Trophoblast cell (in vitro differentiated cells and primary cell): ENCODE data around the gene TNFAIP2.
A peak's percentile ranks its signal among the peaks of the same experiment; 100 is the strongest.

Source experiments
- DNase-seq, 2 donors: peaks; one replicate each; pipeline ENCODE4 v3.0.0-alpha.2; 2016
- H2AFZ ChIP-seq: 2 replicates; pipeline ENCODE4 v1.6.1; 2013; ENCODE audit warnings: low read length, moderate library complexity, mild to moderate bottlenecking; ENCODE audit not compliant: insufficient read depth, poor library complexity
- H2AK5ac ChIP-seq: 2 replicates; pipeline ENCODE4 v1.6.1; 2013; ENCODE audit warnings: mild to moderate bottlenecking, low read length
- H2BK120ac ChIP-seq: 2 replicates; pipeline ENCODE4 v1.6.1; 2013; ENCODE audit warnings: low read length, mild to moderate bottlenecking, moderate library complexity; ENCODE audit not compliant: insufficient read depth, poor library complexity
- H2BK12ac ChIP-seq: 2 replicates; pipeline ENCODE4 v1.6.1; 2013; ENCODE audit warnings: mild to moderate bottlenecking, low read length, moderate library complexity
- H2BK5ac ChIP-seq: 2 replicates; pipeline ENCODE4 v1.6.1; 2013; ENCODE audit warnings: low read length, low read depth, moderate library complexity, mild to moderate bottlenecking; ENCODE audit not compliant: poor library complexity
- H3K14ac ChIP-seq: 2 replicates; pipeline ENCODE4 v1.6.1; 2013; ENCODE audit warnings: mild to moderate bottlenecking, low read length
- H3K18ac ChIP-seq: 2 replicates; pipeline ENCODE4 v1.6.1; 2013; ENCODE audit warnings: mild to moderate bottlenecking, low read length
- H3K23ac ChIP-seq: 2 replicates; pipeline ENCODE4 v1.6.1; 2013; ENCODE audit warnings: low read length
- H3K27ac ChIP-seq: 2 replicates; pipeline ENCODE4 v1.5.1; 2013; ENCODE audit warnings: low read depth, mild to moderate bottlenecking, inconsistent platforms, low read length, moderate library complexity
- H3K27me3 ChIP-seq: 2 replicates; pipeline ENCODE4 v1.6.1; 2013; ENCODE audit warnings: inconsistent platforms, mild to moderate bottlenecking, low read length, moderate library complexity; ENCODE audit not compliant: insufficient read depth
- H3K36me3 ChIP-seq, 2 experiments: 1 replicate in 1 of 2; 2 replicates in 1 of 2; pipeline ENCODE4 v1.6.1; 2013; ENCODE audit warnings: low read length in 2 of 2, mild to moderate bottlenecking in 2 of 2, moderate library complexity in 1 of 2; ENCODE audit not compliant: insufficient read depth in 2 of 2, control insufficient read depth in 1 of 2
- H3K4ac ChIP-seq: 2 replicates; pipeline ENCODE4 v1.6.1; 2013; ENCODE audit warnings: low read depth, mild to moderate bottlenecking, low read length, moderate library complexity
- H3K4me1 ChIP-seq, 2 experiments: 1 replicate in 1 of 2; 2 replicates in 1 of 2; pipeline ENCODE4 v1.6.1; 2013; ENCODE audit warnings: low read length in 2 of 2, mild to moderate bottlenecking in 2 of 2, moderate library complexity in 1 of 2; ENCODE audit not compliant: insufficient read depth in 2 of 2, control insufficient read depth in 1 of 2
- H3K4me2 ChIP-seq: 2 replicates; pipeline ENCODE4 v1.6.1; 2013; ENCODE audit warnings: inconsistent platforms, mild to moderate bottlenecking, low read length, moderate library complexity
- H3K4me3 ChIP-seq: 2 replicates; pipeline ENCODE4 v1.5.1; 2013; ENCODE audit warnings: mild to moderate bottlenecking, low read depth, low read length, inconsistent platforms
- H3K79me1 ChIP-seq: one replicate; pipeline ENCODE4 v1.6.1; 2013; ENCODE audit warnings: low read length
- H3K79me2 ChIP-seq: 2 replicates; pipeline ENCODE4 v1.6.1; 2013; ENCODE audit warnings: low read length, mild to moderate bottlenecking; ENCODE audit not compliant: control insufficient read depth, insufficient read depth, poor library complexity
- H3K9ac ChIP-seq: 2 replicates; pipeline ENCODE4 v1.6.1; 2013; ENCODE audit warnings: mild to moderate bottlenecking, low read length
- H3K9me3 ChIP-seq: 2 replicates; pipeline ENCODE4 v1.6.1; 2013; ENCODE audit warnings: low read depth, mild to moderate bottlenecking, control low read depth, inconsistent platforms, low read length; ENCODE audit not compliant: insufficient read depth
- H4K12ac ChIP-seq: 2 replicates; pipeline ENCODE4 v1.6.1; 2013; ENCODE audit warnings: low read depth, mild to moderate bottlenecking, low read length, moderate library complexity
- H4K8ac ChIP-seq: 2 replicates; pipeline ENCODE4 v1.6.1; 2013; ENCODE audit warnings: low read depth, mild to moderate bottlenecking, low read length, moderate library complexity
- H4K91ac ChIP-seq: one replicate; pipeline ENCODE4 v1.6.1; 2013; ENCODE audit warnings: low read depth, mild to moderate bottlenecking, low read length, moderate library complexity
- WGBS: extraction: QIAGEN DNeasy Blood & Tissue Kit; methylation state at CpG from one replicate; pipeline ENCODE4 v1.1.7; 2013; ENCODE audit warnings: missing lambda C conversion rate; ENCODE audit not compliant: insufficient read length, insufficient coverage; ENCODE audit errors: extremely low coverage; 5-methylcytosine and 5-hydroxymethylcytosine counted together

The TNFAIP2 gene

GRCh38 chr14:103125098-103126070 is 2.1 kb downstream of the TNFAIP2 start:
- Histone ChIP-seq H3K36me3 (no peaks in the 10 kb centered on the region), H2BK5ac (no peak overlapping the region), H3K14ac (no peak overlapping the region), H3K4me3 (peak overlapping the region; percentile 20), H4K12ac (no peak overlapping the region), H2AFZ (no peak overlapping the region), H2BK12ac (no peak overlapping the region), H3K4me1 (peaks cover 29 to 43% of the 10 kb centered on the region in 2 experiments), H3K79me2 (no peaks in the 10 kb centered on the region), H3K4ac (no peak overlapping the region), H3K23ac (no peak overlapping the region), H2BK120ac (no peak overlapping the region), H3K9me3 (no peaks in the 10 kb centered on the region), H4K8ac (no peak overlapping the region), H3K4me2 (no peak overlapping the region), H3K9ac (no peak overlapping the region), H4K91ac (no peak overlapping the region), H3K27me3 (peaks cover 15% of the 10 kb centered on the region), H3K18ac (no peak overlapping the region), H2AK5ac (no peak overlapping the region), H3K27ac (no peak overlapping the region), H3K79me1 (peaks cover 5% of the 10 kb centered on the region)
- DNase-seq: peak in 1 of 2 donors; percentile 4
- WGBS: no CpG with 5 or more reads among the region's 13 CpGs

GRCh38 chr14:103126088-103126872 is 3.0 kb downstream of the TNFAIP2 start:
- Histone ChIP-seq H2BK120ac (no peak overlapping the region), H4K91ac (no peak overlapping the region), H3K9me3 (no peaks in the 10 kb centered on the region), H3K36me3 (no peaks in the 10 kb centered on the region), H3K4ac (no peak overlapping the region), H3K4me2 (peak overlapping the region; percentile 62), H3K4me1 (peaks cover 31 to 50% of the 10 kb centered on the region in 2 experiments), H3K79me1 (peaks cover 5% of the 10 kb centered on the region), H3K14ac (no peak overlapping the region), H4K12ac (no peak overlapping the region), H2BK5ac (no peak overlapping the region), H3K9ac (no peak overlapping the region), H3K18ac (no peak overlapping the region), H3K79me2 (no peaks in the 10 kb centered on the region), H2BK12ac (no peak overlapping the region), H3K27me3 (peaks cover 15% of the 10 kb centered on the region), H2AFZ (no peak overlapping the region), H3K27ac (no peak overlapping the region), H2AK5ac (no peak overlapping the region), H3K4me3 (peak overlapping the region; percentile 1), H3K23ac (no peak overlapping the region), H4K8ac (no peak overlapping the region)
- WGBS: no CpG with 5 or more reads among the region's 22 CpGs
- DNase-seq: peak in 1 of 2 donors; percentile 39

GRCh38 chr14:103126873-103127304 is 3.6 kb downstream of the TNFAIP2 start:
- Histone ChIP-seq H3K36me3 (no peaks in the 10 kb centered on the region), H3K9ac (no peak overlapping the region), H2BK12ac (no peak overlapping the region), H2AFZ (no peak overlapping the region), H2AK5ac (no peak overlapping the region), H4K12ac (no peak overlapping the region), H3K4me3 (peak overlapping the region; percentile 1), H3K18ac (no peak overlapping the region), H3K4me2 (peak overlapping the region; percentile 62), H3K79me2 (no peaks in the 10 kb centered on the region), H3K79me1 (peaks cover 5% of the 10 kb centered on the region), H3K23ac (no peak overlapping the region), H2BK120ac (no peak overlapping the region), H3K27ac (no peak overlapping the region), H3K14ac (no peak overlapping the region), H3K4me1 (peaks cover 31 to 50% of the 10 kb centered on the region in 2 experiments), H4K91ac (no peak overlapping the region), H3K4ac (no peak overlapping the region), H3K9me3 (no peaks in the 10 kb centered on the region), H2BK5ac (no peak overlapping the region), H4K8ac (no peak overlapping the region), H3K27me3 (peaks cover 15% of the 10 kb centered on the region)
- peak; percentile 56 to 67 for DNase-seq
- WGBS: no CpG with 5 or more reads among the region's 62 CpGs

- no peak overlapping the region for H4K12ac ChIP-seq
- no peak overlapping the region for H2BK5ac ChIP-seq
- no peak overlapping the region for H3K27ac ChIP-seq
- peaks cover 5% of the 10 kb centered on the region for H3K79me1 ChIP-seq
- no peak overlapping the region for H4K91ac ChIP-seq
- DNase-seq: peak in 1 of 2 donors; percentile 37
- no peak overlapping the region for H2AK5ac ChIP-seq
- no CpG with 5 or more reads among the region's 39 CpGs for WGBS
- H2AFZ ChIP-seq: no peak overlapping the region
- peak overlapping the region; percentile 62 for H3K4me2 ChIP-seq
- no peak overlapping the region for H2BK12ac ChIP-seq
- H3K9me3 ChIP-seq: no peaks in the 10 kb centered on the region
- no peak overlapping the region for H3K14ac ChIP-seq
- H4K8ac ChIP-seq: no peak overlapping the region
- H3K4ac ChIP-seq: no peak overlapping the region
- H3K27me3 ChIP-seq: peaks cover 15% of the 10 kb centered on the region
- no peak overlapping the region for H3K4me3 ChIP-seq
- peaks cover 32 to 47% of the 10 kb centered on the region in 2 experiments for H3K4me1 ChIP-seq
- H3K9ac ChIP-seq: no peak overlapping the region
- H3K18ac ChIP-seq: no peak overlapping the region
- H3K79me2 ChIP-seq: no peaks in the 10 kb centered on the region
- no peak overlapping the region for H3K23ac ChIP-seq
- H2BK120ac ChIP-seq: no peak overlapping the region
- no peaks in the 10 kb centered on the region for H3K36me3 ChIP-seq
Measured at GRCh38 chr14:103127356-103127755, 4.1 kb downstream of the TNFAIP2 start.
